HUES6 (cell line): ENCODE data around the gene KCNH5.
A peak's percentile ranks its signal among the peaks of the same experiment; 100 is the strongest.

Experiments used
- H3K27ac ChIP-seq: 2 replicates; pipeline ENCODE4 v1.7.0; 2013; ENCODE audit warnings: low read depth, mild to moderate bottlenecking, low read length, inconsistent platforms
- H3K27me3 ChIP-seq: 2 replicates; pipeline ENCODE4 v1.6.1; 2013; ENCODE audit warnings: low read length; ENCODE audit not compliant: control insufficient read depth, insufficient read depth
- H3K36me3 ChIP-seq: 2 replicates; pipeline ENCODE4 v1.6.1; 2013; ENCODE audit warnings: low read length; ENCODE audit not compliant: control insufficient read depth, insufficient read depth
- H3K4me1 ChIP-seq: 2 replicates; pipeline ENCODE4 v1.6.1; 2013; ENCODE audit warnings: low read length; ENCODE audit not compliant: control insufficient read depth, insufficient read depth
- H3K4me3 ChIP-seq: 2 replicates; pipeline ENCODE4 v1.5.1; 2013; ENCODE audit warnings: low read depth, low read length
- H3K9ac ChIP-seq: one replicate; pipeline ENCODE4 v1.6.1; 2013; ENCODE audit warnings: mild to moderate bottlenecking, low read length
- H3K9me3 ChIP-seq: 2 replicates; pipeline ENCODE4 v1.6.1; 2013; ENCODE audit warnings: low read depth, low read length; ENCODE audit not compliant: control insufficient read depth, insufficient read depth

KCNH5 gene

DNA sequence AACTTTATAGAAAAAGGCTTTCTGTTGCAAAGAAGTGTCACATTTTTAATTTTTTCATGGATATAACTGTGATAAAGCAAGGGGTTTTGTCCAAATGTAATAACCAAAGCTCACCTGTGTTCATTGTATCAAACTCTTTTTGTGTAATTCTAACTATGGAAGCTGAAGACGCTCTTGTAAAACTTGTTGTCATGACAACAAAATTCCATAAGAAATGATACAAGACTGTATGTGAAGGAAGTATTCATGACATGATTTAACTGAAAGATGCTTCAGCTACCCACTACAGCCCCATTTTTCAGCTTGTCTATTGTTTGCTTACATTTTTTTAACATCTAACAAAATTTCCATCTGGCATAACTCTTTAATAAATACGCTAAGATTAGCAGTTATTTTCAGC lies 360.9 kb downstream of the KCNH5 start:
- H3K9me3 ChIP-seq: peaks cover 17% of the 10 kb centered on the region
- no peaks in the 10 kb centered on the region for H3K36me3 ChIP-seq
- H3K4me1 ChIP-seq: peaks cover 6% of the 10 kb centered on the region; the same call in 1 of the 2 replicates
- no peak overlapping the region for H3K27ac ChIP-seq
- H3K27me3 ChIP-seq: no peaks in the 10 kb centered on the region
- H3K9ac ChIP-seq: no peak overlapping the region
- no peak overlapping the region for H3K4me3 ChIP-seq

DNA sequence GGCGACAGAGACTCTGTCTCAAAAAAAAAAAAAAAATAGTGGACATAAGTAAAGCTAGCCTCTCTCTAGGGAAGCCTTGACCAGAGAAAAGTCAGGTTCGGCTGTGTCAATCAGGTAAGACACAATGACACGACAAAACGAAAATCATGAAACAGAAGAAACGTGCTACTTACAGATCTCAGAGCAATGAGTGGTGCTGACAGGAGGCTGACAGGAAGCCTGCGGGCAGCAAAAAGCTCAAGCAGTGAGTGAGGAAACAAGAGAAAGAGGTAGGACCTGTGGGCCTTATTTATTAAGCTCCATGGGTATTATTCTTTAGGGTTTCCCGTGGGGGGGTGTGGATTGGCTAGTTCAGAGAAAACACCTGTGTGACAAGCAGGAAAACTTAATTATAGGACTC lies 363.1 kb downstream of the KCNH5 start:
- Histone ChIP-seq H3K9me3 (peaks cover under 1% of the 10 kb centered on the region; the same call in 1 of the 2 replicates), H3K9ac (no peak overlapping the region), H3K4me3 (no peak overlapping the region), H3K27ac (no peak overlapping the region), H3K36me3 (no peaks in the 10 kb centered on the region), H3K27me3 (no peaks in the 10 kb centered on the region), H3K4me1 (peaks cover 6% of the 10 kb centered on the region; the same call in 1 of the 2 replicates)

DNA sequence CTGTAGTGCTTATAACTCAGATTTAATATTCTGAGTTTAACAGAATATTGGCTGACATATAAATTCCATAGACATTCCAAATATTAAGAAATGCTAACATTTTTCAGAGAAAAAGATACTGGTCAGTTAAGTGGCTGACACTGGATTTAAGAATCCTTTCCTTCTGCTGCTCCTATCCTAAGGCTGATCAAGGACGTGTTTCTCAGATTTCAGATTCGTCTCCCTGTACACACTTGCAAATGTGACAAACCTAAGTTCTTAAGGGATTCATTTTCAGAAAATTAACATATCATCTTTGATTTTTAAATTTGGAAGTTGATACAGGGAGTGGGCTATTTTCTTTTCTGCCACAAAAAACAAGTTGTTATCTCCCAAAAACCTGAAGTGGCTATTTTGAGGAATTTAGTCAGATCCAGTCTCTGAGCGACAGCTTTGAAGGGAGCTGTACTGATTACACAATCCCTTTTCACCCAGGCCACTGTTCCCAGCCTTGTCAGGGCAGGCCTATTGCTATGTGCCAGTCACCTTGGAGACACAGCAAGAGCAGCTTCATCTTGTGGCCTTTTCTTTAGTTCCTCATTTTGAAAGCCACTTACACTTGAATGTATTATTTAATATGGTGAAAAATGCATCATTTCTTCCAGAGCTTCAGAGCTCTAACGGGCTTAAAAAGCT lies 370.6 kb downstream of the KCNH5 start:
- no peak overlapping the region for H3K9ac ChIP-seq
- no peaks in the 10 kb centered on the region for H3K27me3 ChIP-seq
- 0 out of 2 replicates have a peak, but pooled peaks cover 4% of the 10 kb centered on the region for H3K4me1 ChIP-seq
- H3K9me3 ChIP-seq: no peaks in the 10 kb centered on the region
- no peak overlapping the region for H3K27ac ChIP-seq
- H3K36me3 ChIP-seq: no peaks in the 10 kb centered on the region
- no peak overlapping the region for H3K4me3 ChIP-seq

DNA sequence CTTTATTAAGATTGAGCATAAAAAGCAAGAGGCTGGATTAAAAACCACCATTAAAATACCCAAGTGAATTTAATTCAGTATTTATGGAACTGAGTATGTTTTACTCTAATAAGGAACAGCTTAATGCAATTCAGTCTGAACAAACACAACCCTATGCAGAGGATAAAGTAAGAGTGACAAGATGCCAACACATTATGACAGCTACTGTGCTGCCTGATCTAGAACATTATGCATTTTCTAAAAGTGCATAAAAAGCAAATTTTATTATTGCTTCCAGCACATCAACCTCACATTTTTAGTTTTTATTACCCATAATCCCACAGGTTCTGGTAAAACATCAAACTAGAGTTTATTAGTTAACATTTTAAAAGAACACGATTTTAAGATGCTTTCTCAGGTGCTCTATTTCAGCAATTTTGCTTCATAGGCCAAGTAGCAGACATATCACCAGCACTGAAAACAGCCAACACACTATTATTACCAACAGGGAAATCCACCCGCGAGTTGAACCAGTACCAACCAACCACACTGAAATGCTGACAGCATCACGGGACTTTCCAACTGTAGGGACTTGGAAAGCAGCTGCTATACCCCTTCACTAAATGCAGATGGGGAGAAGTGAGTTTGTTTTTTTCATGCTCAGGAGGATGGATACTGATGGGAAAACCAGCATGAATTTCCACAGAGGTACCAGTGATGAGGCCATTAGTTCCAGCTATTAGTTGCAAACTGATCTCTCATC lies 372.1 kb downstream of the KCNH5 start:
- Histone ChIP-seq H3K27me3 (no peaks in the 10 kb centered on the region), H3K36me3 (no peaks in the 10 kb centered on the region), H3K4me1 (0 out of 2 replicates have a peak, but pooled peaks cover 4% of the 10 kb centered on the region), H3K27ac (no peak overlapping the region), H3K4me3 (no peak overlapping the region), H3K9ac (no peak overlapping the region), H3K9me3 (no peaks in the 10 kb centered on the region)

DNA sequence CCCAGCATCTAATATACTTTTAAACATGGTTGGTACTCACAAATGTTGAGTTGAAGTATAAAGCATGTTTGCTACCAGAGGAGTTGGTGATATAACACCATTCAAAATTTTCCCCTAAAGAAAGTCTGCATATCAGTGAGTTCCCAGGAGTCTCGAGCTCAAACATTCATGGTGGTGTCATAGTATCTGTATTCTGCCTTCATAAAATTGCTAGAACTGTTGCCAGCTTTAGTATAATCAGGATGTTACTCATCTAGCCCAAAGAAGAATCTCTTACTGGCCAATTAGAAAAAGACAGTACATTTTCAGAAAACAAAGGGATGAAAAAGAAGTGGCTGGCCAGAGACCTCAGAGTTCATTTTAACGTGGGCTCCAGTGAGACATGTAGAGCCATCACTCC lies 374.7 kb downstream of the KCNH5 start:
- H3K4me3 ChIP-seq: no peak overlapping the region
- H3K36me3 ChIP-seq: no peaks in the 10 kb centered on the region
- no peak overlapping the region for H3K9ac ChIP-seq
- no peaks in the 10 kb centered on the region for H3K9me3 ChIP-seq
- H3K27ac ChIP-seq: no peak overlapping the region
- peaks cover 7% of the 10 kb centered on the region; the same call in 1 of the 2 replicates for H3K4me1 ChIP-seq
- H3K27me3 ChIP-seq: no peaks in the 10 kb centered on the region

DNA sequence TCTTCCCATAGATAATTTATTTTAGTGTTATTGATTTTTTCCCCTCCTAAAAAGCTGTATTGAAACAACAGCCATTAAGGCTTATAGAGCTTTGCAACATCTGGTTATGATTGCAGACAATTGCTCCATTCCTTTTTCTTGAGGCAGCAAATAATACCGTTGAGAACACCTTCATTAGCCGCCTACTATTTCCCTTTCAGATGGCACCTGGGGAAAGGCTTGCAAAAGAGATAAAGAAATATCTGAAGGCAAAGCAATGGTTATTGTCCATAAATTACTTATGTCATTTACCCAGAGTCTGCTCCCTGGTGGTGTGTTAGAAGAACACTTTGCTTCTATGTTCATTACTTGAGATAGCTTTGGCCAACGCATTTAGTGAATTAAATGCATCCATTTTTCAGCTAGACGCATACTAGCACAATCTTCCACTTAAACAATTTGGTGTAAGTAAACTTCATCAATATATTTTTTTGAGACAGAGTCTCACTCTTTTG lies 377.8 kb downstream of the KCNH5 start:
- no peak overlapping the region for H3K27ac ChIP-seq
- H3K4me3 ChIP-seq: no peak overlapping the region

DNA sequence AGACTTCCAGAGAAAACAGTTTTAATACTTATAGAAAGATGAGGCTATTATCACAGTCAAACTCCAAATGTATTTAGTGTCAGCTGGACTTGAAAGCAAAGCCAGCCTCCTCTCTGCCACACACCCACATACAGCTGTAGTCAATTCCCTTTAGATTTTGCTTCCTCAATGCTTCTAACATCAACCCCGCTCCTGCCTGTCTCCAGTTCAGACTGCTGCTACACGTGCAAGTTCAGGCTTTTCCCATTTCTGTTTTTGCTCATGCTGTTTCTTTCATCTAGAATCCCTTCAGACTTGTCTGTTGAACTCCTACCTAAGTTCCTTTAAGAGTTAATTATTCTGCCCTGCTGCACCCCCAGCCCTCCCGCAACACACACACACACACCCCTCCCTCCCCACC lies 380.0 kb downstream of the KCNH5 start:
- Histone ChIP-seq H3K4me1 (peaks cover 31% of the 10 kb centered on the region), H3K9ac (no peak overlapping the region), H3K4me3 (no peak overlapping the region), H3K9me3 (peaks cover 3% of the 10 kb centered on the region; the same call in 1 of the 2 replicates), H3K36me3 (no peaks in the 10 kb centered on the region), H3K27ac (no peak overlapping the region), H3K27me3 (no peaks in the 10 kb centered on the region)

More for the DNA sequence above, 377.8 kb downstream of the KCNH5 start:
- no peaks in the 10 kb centered on the region for H3K36me3 ChIP-seq
- no peaks in the 10 kb centered on the region for H3K9me3 ChIP-seq
- no peaks in the 10 kb centered on the region for H3K27me3 ChIP-seq
- H3K9ac ChIP-seq: no peak overlapping the region
- H3K4me1 ChIP-seq: peaks cover 25% of the 10 kb centered on the region

DNA sequence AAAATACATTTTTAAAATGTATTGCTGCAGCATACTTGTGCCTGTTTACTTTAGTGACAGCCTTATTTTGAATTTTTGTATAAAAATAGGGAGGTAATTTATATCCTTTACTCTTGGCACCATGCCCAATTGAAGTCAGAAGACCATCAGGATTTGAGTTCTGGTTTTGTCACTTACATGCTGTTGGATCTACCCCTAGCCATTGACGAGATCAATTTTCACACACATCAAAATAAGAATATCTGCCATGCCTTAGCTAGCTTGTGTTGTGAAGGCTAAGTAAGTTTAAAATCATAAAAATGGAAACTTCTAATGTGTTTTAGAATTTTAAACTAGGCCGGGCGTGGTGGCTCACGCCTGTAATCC lies 381.8 kb downstream of the KCNH5 start:
- Histone ChIP-seq H3K36me3 (no peaks in the 10 kb centered on the region), H3K4me3 (no peak overlapping the region), H3K9ac (no peak overlapping the region), H3K27me3 (no peaks in the 10 kb centered on the region), H3K9me3 (peaks cover 14% of the 10 kb centered on the region; the same call in 1 of the 2 replicates), H3K4me1 (peaks cover 31% of the 10 kb centered on the region), H3K27ac (peak overlapping the region; percentile 39; the same call in 1 of the 2 replicates)

DNA sequence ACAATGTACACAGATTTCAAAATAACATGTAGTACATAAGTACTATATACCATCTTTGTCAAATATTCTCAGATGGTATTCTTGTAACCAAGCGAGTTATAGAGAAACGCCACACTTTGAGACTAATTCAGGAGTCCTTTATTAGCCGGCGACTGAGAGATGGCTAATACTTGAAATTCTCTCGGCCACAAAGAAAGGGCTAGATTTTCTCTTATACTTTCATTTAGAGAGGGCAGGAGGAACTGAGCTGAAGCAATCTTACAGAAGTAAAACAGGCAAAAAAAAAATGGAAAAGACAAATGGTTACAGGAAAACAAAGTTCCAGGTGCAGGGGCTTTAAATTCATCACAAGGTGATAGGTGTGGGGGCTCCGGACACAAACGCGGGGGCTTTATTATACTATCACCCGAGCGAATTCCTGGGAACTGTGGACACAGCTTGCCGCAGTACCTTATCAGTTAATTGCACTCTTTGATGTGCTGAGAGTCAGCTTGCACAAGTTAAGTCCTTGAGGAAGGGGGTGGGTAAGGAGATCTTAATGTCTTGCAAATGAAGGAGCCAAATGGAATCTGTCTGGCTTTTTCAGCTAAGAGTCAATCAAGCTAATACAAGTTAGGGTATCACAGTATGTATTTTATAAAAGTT lies 382.3 kb downstream of the KCNH5 start:
- H3K9ac ChIP-seq: no peak overlapping the region
- no peaks in the 10 kb centered on the region for H3K27me3 ChIP-seq
- H3K4me3 ChIP-seq: peak overlapping the region; percentile 39
- peaks cover 17% of the 10 kb centered on the region; the same call in 1 of the 2 replicates for H3K9me3 ChIP-seq
- H3K4me1 ChIP-seq: peaks cover 35% of the 10 kb centered on the region
- no peaks in the 10 kb centered on the region for H3K36me3 ChIP-seq
- H3K27ac ChIP-seq: no peak overlapping the region; the same call in 1 of the 2 replicates

DNA sequence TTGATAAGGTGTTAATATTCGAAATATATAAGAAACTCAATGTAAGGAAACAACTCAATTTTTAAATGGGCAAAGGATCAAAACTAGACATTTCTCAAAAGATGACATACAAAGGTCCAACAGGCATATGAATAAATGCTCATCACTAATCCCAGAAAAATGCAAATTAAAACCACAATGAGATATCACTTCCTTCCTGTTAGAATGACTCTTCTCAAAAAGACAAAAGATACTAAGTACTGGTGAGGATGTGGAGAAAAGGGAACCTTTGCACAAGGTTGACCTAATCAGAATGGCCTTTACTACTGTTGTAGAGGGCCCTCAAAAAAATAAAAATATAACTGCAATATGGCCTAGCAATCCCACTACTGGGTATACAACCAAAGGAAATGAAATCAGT lies 383.4 kb downstream of the KCNH5 start:
- Histone ChIP-seq H3K9me3 (peaks cover 17% of the 10 kb centered on the region; the same call in 1 of the 2 replicates), H3K27me3 (no peaks in the 10 kb centered on the region), H3K36me3 (no peaks in the 10 kb centered on the region), H3K27ac (no peak overlapping the region), H3K4me3 (no peak overlapping the region), H3K9ac (no peak overlapping the region), H3K4me1 (peaks cover 46% of the 10 kb centered on the region)
